ENCODE data around the gene CHN2. TPM values are rescaled to one million over a fixed set of nuclear protein-coding genes. Genes with fewer than 3 reads are reported as not detected.
A peak's percentile ranks its signal among the peaks of the same experiment; 100 is the strongest.

The CHN2 gene
- total RNA-seq (2014; rRNA removed; shearing (Covaris generic)), result 3.3 and 3.6 TPM in 2 replicates
- polyA plus RNA-seq (2014; cell fraction: nucleus; rRNA removed), result 2.6 and 6.2 TPM in 2 replicates

GRCh38 chr7:29194594-29195427 is at the start of gene CHN2:
TSS of gene CHN2 (plus strand) at chr7:29194775.
- DNase-seq (ENCODE audit: extremely low read depth, low read depth), result peak; percentile 30

GRCh38 chr7:29145553-29146056 is 49.0 kb upstream of the CHN2 start:
- no peak for DNase-seq (ENCODE audit: extremely low read depth, low read depth)

- DNase-seq (ENCODE audit: extremely low read depth, low read depth), result peak; percentile 41
These were observed 48.4 kb upstream of the CHN2 start, which contains the start of gene CPVL for GRCh38 chr7:29146057-29146706. TSS of gene CPVL (minus strand) at chr7:29146537. CDS start at chr7:29121061, 25,476 bp downstream.

GRCh38 chr7:29146888-29147609 is 47.5 kb upstream of the CHN2 start:
- no peak for DNase-seq (ENCODE audit: extremely low read depth, low read depth)

GRCh38 chr7:29147821-29148220 is 46.8 kb upstream of the CHN2 start:
- DNase-seq (ENCODE audit: extremely low read depth, low read depth), result no peak

GRCh38 chr7:29149036-29149435 is 45.5 kb upstream of the CHN2 start:
- no peak for DNase-seq (ENCODE audit: extremely low read depth, low read depth)

- DNase-seq (ENCODE audit: extremely low read depth, low read depth), result no peak
These were observed 43.7 kb upstream of the CHN2 start for GRCh38 chr7:29150856-29151255.

GRCh38 chr7:29154076-29154475 is 40.5 kb upstream of the CHN2 start:
- DNase-seq (ENCODE audit: extremely low read depth, low read depth), result no peak

- no peak for DNase-seq (ENCODE audit: extremely low read depth, low read depth)
These were observed 37.6 kb upstream of the CHN2 start for GRCh38 chr7:29156907-29157452.

- DNase-seq (ENCODE audit: extremely low read depth, low read depth), result no peak
These were observed 35.7 kb upstream of the CHN2 start for GRCh38 chr7:29158795-29159423.

GRCh38 chr7:29160080-29160479 is 34.5 kb upstream of the CHN2 start:
- DNase-seq (ENCODE audit: extremely low read depth, low read depth), result no peak

GRCh38 chr7:29161231-29161630 is 33.3 kb upstream of the CHN2 start:
- no peak for DNase-seq (ENCODE audit: extremely low read depth, low read depth)

GRCh38 chr7:29162577-29162976 is 32.0 kb upstream of the CHN2 start:
- DNase-seq (ENCODE audit: extremely low read depth, low read depth), result no peak

GRCh38 chr7:29163854-29164253 is 30.7 kb upstream of the CHN2 start:
- DNase-seq (ENCODE audit: extremely low read depth, low read depth), result no peak

GRCh38 chr7:29167721-29168120 is 26.9 kb upstream of the CHN2 start:
- DNase-seq (ENCODE audit: extremely low read depth, low read depth), result no peak

- DNase-seq (ENCODE audit: extremely low read depth, low read depth), result no peak
These were observed 23.8 kb upstream of the CHN2 start for GRCh38 chr7:29170781-29171180.

GRCh38 chr7:29173458-29173857 is 21.1 kb upstream of the CHN2 start:
- no peak for DNase-seq (ENCODE audit: extremely low read depth, low read depth)

- DNase-seq (ENCODE audit: extremely low read depth, low read depth), result no peak
These were observed 16.5 kb upstream of the CHN2 start for GRCh38 chr7:29177963-29178600.

GRCh38 chr7:29179115-29179514 is 15.5 kb upstream of the CHN2 start:
- DNase-seq (ENCODE audit: extremely low read depth, low read depth), result no peak

GRCh38 chr7:29184599-29184998 is 10.0 kb upstream of the CHN2 start:
- no peak for DNase-seq (ENCODE audit: extremely low read depth, low read depth)

Data from NCI-H460 (cell line).